ENCODE data around the gene TINCR. TPM values are rescaled to one million over a fixed set of nuclear protein-coding genes. Genes with fewer than 3 reads are reported as not detected.

TINCR gene
- total RNA-seq, 3 donors from 2014 or later (not counting 1 experiment from before 2014, with no cell fraction given) = 1.6 to 2.2 (median 1.7) TPM

DNA sequence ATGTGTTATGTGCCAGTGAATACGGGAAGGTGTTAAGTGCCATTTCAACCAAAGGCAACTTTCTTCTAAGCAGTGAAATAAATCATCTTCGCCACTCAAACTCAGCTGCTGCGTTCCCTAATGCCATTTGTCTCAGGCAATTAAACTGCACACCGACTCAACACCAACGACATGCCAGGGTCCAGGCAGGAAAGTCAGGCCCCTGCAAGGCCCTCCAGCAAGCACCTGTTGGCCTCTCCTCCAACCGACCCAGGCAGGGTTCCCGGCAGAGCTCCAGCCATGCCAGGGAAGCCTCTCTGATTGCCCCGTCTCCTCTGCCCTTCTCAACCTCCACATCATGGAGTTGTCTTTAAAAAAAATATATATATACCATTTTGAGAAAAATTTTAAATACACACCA is 33.0 kb upstream of the TINCR start:
- peaks cover 14% of the 10 kb centered on the region for H3K36me3 Mint-ChIP-seq
- no peaks in the 10 kb centered on the region for H3K9me3 Mint-ChIP-seq
- no peaks in the 10 kb centered on the region for H3K9me3 ChIP-seq (ENCODE audit: control insufficient read depth, insufficient read depth, low read length)
- peaks cover 87% of the 10 kb centered on the region for H3K36me3 ChIP-seq (ENCODE audit: control insufficient read depth, insufficient read depth, low read length)
- H3K27me3 ChIP-seq (ENCODE audit: control insufficient read depth, insufficient read depth, low read length) = no peaks in the 10 kb centered on the region
- intact Hi-C loops (cut with micrococcal nuclease) = loop anchor here (10.0 kb wide), 1 partner anchor 1646 kb away; no protein-coding TSS in a partner anchor
- TF ChIP-seq, protein P1, sequence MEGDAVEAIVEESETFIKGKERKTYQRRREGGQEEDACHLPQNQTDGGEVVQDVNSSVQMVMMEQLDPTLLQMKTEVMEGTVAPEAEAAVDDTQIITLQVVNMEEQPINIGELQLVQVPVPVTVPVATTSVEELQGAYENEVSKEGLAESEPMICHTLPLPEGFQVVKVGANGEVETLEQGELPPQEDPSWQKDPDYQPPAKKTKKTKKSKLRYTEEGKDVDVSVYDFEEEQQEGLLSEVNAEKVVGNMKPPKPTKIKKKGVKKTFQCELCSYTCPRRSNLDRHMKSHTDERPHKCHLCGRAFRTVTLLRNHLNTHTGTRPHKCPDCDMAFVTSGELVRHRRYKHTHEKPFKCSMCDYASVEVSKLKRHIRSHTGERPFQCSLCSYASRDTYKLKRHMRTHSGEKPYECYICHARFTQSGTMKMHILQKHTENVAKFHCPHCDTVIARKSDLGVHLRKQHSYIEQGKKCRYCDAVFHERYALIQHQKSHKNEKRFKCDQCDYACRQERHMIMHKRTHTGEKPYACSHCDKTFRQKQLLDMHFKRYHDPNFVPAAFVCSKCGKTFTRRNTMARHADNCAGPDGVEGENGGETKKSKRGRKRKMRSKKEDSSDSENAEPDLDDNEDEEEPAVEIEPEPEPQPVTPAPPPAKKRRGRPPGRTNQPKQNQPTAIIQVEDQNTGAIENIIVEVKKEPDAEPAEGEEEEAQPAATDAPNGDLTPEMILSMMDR (IDR thresholded peaks at IDR 0.05) = no peak
- H3K4me3 Mint-ChIP-seq = no peak overlapping the region
- H3K4me3 ChIP-seq (ENCODE audit: low read length) = no peak overlapping the region
- H3K4me1 Mint-ChIP-seq = peaks cover 6 to 12% of the 10 kb centered on the region in 2 donors
- no peak overlapping the region for H3K27ac ChIP-seq (ENCODE audit: low read length)
- 96% methylated on average over 7 of the region's 8 CpGs for WGBS (ENCODE audit: insufficient coverage)
- no peak for DNase-seq
- H3K27me3 Mint-ChIP-seq (ENCODE audit: low read depth in 2 of 2) = no peaks in the 10 kb centered on the region
- ATAC-seq = no peak
- no peak overlapping the region for H3K27ac Mint-ChIP-seq
- H3K4me1 ChIP-seq (ENCODE audit: control insufficient read depth, insufficient read depth, low read length) = no peaks in the 10 kb centered on the region

DNA sequence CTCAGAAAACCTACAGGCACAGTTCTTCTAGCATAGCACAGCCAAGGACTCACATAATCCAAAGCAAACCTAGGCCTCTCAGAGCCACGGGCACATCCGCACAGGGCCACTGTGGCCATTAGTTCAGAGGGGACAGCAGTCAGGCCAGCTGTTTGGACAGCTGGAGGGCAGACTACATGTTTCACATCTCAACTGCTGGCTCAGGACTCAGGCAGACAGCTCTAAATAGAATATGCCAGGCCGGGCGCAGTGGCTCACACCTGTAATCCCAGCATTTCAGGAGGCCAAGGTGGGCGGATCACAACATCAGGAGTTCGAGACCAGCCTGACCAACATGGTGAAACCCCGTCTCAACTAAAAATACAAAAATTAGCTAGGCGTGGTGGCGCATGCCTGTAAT is 28.0 kb upstream of the TINCR start:
- WGBS (ENCODE audit: insufficient coverage) = 97% methylated on average over 9 of the region's 9 CpGs
- Mint-ChIP-seq H3K4me1 (peaks cover 0 to 6% of the 10 kb centered on the region in 2 donors), H3K9me3 (no peaks in the 10 kb centered on the region), H3K4me3 (no peak overlapping the region), H3K27me3 (ENCODE audit: low read depth in 2 of 2) (no peaks in the 10 kb centered on the region), H3K36me3 (peaks cover 21% of the 10 kb centered on the region), H3K27ac (no peak overlapping the region)
- TF ChIP-seq, protein P1 (IDR thresholded peaks at IDR 0.05) = no peak
- no peak for ATAC-seq
- H3K4me1 ChIP-seq (ENCODE audit: control insufficient read depth, insufficient read depth, low read length) = no peaks in the 10 kb centered on the region
- peaks cover 90% of the 10 kb centered on the region for H3K36me3 ChIP-seq (ENCODE audit: control insufficient read depth, insufficient read depth, low read length)
- no peak for DNase-seq
- H3K9me3 ChIP-seq (ENCODE audit: control insufficient read depth, insufficient read depth, low read length) = no peaks in the 10 kb centered on the region
- no peak overlapping the region for H3K27ac ChIP-seq (ENCODE audit: low read length)
- no peaks in the 10 kb centered on the region for H3K27me3 ChIP-seq (ENCODE audit: control insufficient read depth, insufficient read depth, low read length)
- no peak overlapping the region for H3K4me3 ChIP-seq (ENCODE audit: low read length)
- intact Hi-C loops (cut with micrococcal nuclease) = no loop called here

DNA sequence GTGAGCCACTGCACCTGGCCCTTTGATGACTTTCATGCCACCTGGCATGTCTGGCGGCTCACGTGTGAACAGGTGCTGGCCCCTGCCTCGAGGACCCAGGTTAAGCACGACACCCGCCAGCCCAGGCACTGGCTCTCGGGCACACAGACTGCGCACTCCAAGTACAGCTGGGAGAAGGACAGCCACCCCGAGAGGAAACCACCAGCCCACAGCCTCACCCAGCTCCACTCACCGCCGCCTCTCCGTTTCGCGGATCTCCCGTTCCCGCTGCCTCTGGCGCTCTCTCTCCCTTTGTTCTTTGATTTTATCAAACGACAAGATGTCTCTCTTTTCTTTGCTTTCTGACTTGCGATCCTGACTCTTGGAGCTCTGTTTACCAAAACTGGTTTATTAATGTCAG is 27.4 kb upstream of the TINCR start:
- WGBS (ENCODE audit: insufficient coverage) = 92% methylated on average over 18 of the region's 18 CpGs
- Histone ChIP-seq H3K4me1 (ENCODE audit: control insufficient read depth, insufficient read depth, low read length) (no peaks in the 10 kb centered on the region), H3K27ac (ENCODE audit: low read length) (no peak overlapping the region), H3K27me3 (ENCODE audit: control insufficient read depth, insufficient read depth, low read length) (no peaks in the 10 kb centered on the region), H3K9me3 (ENCODE audit: control insufficient read depth, insufficient read depth, low read length) (no peaks in the 10 kb centered on the region), H3K36me3 (ENCODE audit: control insufficient read depth, insufficient read depth, low read length) (peaks cover 90% of the 10 kb centered on the region), H3K4me3 (ENCODE audit: low read length) (no peak overlapping the region)
- H3K4me3 Mint-ChIP-seq = no peak overlapping the region
- H3K4me1 Mint-ChIP-seq = peaks cover 0 to 7% of the 10 kb centered on the region in 2 donors
- no peak for ATAC-seq
- intact Hi-C loops (cut with micrococcal nuclease) = no loop called here
- H3K27ac Mint-ChIP-seq = no peak overlapping the region
- H3K9me3 Mint-ChIP-seq = no peaks in the 10 kb centered on the region
- peaks cover 18% of the 10 kb centered on the region for H3K36me3 Mint-ChIP-seq
- TF ChIP-seq, protein P1 (IDR thresholded peaks at IDR 0.05) = no peak
- no peaks in the 10 kb centered on the region for H3K27me3 Mint-ChIP-seq (ENCODE audit: low read depth in 2 of 2)
- no peak for DNase-seq

DNA sequence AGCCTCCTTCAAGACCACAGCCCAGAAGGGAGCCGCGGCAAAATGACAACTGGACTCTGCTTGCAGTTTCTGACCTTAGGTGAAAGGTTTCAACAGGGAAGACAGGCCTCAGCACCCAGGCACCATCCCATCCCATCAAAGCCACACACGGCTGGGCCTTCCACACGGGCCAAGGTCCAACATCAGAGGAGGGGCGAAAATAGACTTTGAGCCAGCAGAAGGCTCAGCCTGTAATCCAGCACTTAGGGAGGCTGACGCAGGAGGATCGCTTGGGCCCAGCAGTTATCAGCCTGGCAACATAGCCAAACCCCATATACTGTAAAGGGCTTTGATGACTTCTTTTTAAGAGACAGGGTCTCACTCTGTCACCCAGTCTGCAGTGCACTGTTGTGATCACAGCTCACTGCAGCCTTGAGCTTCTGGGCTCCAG is 26.8 kb upstream of the TINCR start:
- Histone ChIP-seq H3K36me3 (ENCODE audit: control insufficient read depth, insufficient read depth, low read length) (peaks cover 90% of the 10 kb centered on the region), H3K4me1 (ENCODE audit: control insufficient read depth, insufficient read depth, low read length) (no peaks in the 10 kb centered on the region), H3K4me3 (ENCODE audit: low read length) (no peak overlapping the region), H3K27ac (ENCODE audit: low read length) (no peak overlapping the region), H3K27me3 (ENCODE audit: control insufficient read depth, insufficient read depth, low read length) (no peaks in the 10 kb centered on the region), H3K9me3 (ENCODE audit: control insufficient read depth, insufficient read depth, low read length) (no peaks in the 10 kb centered on the region)
- H3K27me3 Mint-ChIP-seq (ENCODE audit: low read depth in 2 of 2) = no peaks in the 10 kb centered on the region
- ATAC-seq (no peak), DNase-seq (no peak)
- peaks cover 0 to 5% of the 10 kb centered on the region in 2 donors for H3K4me1 Mint-ChIP-seq
- no peaks in the 10 kb centered on the region for H3K9me3 Mint-ChIP-seq
- 99% methylated on average over 7 of the region's 7 CpGs for WGBS (ENCODE audit: insufficient coverage)
- TF ChIP-seq, protein P1 (IDR thresholded peaks at IDR 0.05) = no peak
- H3K36me3 Mint-ChIP-seq = peaks cover 14% of the 10 kb centered on the region
- intact Hi-C loops (cut with micrococcal nuclease) = no loop called here
- H3K4me3 Mint-ChIP-seq = no peak overlapping the region
- H3K27ac Mint-ChIP-seq = no peak overlapping the region
